Renal cortical epithelial cell (primary cell): ENCODE data around the gene STX8. TPM values are rescaled to one million over a fixed set of nuclear protein-coding genes. Genes with fewer than 3 reads are reported as not detected.

Source experiments
- DNase-seq: peaks from one replicate; pipeline ENCODE4 v3.0.0-alpha.2; 2011; ENCODE audit warnings: low read depth
- total RNA-seq: library from RNA; depleted of rRNA; stranded (reverse); fragments of >200 nt; gene quantifications from 2 replicates; pipeline ENCODE4 v1.2.3, GENCODE V29; 2014

The STX8 gene
- total RNA-seq, 1 donor from 2014 or later, result 76.6 TPM

- no peak for DNase-seq
Measured at GRCh38 chr17:9209347-9209746, 366.3 kb downstream of the STX8 start.

GRCh38 chr17:9208381-9209105 lies 367.1 kb downstream of the STX8 start:
- DNase-seq, result no peak

GRCh38 chr17:9206741-9207332 lies 368.8 kb downstream of the STX8 start:
- DNase-seq, result no peak

DNA sequence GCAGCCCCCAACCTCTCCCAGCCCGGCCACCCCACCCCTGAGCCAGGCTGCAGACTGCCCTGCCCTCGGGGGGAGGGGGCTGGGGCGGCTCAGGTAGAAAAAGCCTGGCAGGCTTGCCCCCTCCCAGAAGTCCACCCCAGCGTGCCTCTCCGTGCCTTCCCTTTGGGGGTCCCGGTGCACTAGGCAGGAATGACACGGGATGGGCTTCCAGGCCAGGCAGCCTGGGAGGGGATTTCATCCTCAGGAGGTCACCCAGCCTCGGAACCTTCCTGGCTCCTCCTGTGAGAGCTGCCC lies 369.3 kb downstream of the STX8 start:
- DNase-seq, result no peak

DNA sequence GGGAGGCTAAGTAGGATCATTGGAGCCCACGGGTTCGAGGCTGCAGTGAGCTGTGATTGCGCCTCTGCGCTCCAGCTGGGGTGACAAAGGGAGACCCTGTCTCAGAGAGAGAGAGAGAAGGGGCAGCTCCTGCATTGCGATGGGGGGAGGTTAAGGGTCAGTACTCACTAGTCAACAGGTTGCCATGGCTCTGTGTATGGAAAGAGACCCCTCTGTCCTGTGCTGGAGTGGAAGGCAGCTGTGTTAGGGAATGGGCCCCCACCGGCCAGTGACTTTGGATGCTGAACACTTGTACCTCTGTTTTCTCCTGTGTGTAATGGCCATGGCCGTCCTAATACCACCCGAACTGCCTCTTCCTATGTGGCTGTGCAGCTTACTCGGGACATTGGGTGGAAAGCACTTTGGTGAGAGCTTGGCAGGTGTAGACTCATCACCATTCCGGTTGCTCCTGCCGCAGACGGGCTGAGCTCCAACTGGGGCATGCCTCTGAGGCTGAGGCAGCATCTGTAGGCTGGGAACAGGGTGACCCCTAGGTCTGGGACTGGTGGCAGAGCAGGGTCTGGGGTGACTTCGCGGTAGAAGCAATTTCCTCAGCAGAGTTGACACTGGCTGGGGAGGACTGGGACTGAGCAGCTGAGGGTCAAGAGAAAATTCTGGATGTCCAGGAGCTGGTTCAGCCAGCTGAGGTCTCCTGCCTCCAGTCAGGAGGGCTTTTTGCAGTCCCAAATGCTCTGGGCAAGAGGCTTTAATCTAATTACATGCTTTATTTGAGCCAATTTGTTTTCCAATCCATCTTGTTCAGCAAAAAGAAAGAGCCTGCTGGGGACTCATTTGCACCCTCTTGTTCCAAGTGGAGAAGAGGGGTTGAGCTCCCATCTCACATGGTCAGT lies 369.9 kb downstream of the STX8 start:
- no peak for DNase-seq

DNA sequence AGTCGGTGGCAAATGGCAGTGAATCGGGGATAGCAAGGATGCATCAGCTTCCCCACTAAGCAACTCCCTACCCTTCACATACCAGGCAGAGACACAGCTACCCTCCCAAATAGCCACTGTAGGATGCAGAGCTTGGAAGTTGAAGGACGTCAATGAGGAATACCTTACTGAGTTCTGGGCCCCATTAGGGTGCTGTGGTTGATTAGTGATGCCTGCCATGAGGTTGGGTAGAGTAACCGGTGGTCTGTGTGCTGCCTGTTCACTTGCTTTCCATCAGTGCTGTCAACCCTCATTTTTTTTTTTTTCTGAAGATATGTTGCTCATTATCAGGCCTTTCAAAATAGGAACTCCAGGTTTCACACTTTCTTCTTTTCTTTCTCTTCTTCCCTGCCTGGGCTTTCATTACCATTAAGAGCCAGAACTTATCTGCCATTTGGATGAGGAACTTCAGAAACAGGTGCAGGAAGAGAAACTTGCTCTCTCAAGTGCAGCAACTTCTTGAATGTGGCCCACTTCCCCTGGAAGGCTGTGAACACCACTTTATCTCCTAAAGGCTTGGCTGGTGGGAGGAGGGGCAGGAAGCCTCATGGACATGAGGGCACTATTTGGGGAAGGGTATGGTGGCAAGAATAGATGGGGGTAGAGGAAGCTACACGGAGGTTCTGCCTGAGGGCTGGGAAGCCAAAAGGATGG lies 370.8 kb downstream of the STX8 start:
- no peak for DNase-seq

DNA sequence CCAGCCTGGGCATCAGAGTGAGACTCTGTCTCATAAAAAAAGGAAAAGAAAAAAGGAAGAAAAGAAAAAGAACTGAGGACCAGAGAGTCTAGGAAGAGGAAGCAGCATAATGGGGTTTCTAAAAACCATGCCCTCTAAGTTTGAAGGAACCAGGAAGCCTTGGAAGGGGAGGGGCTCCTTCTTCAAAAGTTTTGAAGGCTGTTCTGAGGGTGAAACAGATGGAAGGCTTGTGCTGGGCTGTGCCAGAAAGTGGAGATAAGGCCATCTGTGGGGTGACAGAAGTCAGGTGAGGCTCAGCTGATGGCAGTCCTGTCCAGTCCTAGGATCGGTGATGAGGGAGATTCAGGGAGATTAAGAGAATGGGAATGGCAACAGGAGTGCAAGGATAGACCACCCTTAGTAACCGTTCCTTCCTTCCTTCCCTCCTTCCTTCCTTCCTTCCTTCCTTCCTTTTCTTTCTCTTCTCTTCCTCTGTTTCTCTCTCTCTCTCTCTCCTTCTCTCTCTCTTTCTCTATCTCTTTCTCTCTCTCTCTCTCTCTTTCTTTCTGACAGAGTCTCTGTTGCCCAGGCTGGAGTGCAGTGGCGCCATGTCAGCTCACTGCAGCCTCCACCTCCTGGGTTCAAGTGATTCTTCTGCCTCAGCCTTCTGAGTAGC lies 371.7 kb downstream of the STX8 start:
- no peak for DNase-seq

- no peak for DNase-seq
Measured at GRCh38 chr17:9202532-9202931, 373.1 kb downstream of the STX8 start.

- no peak for DNase-seq
Measured at GRCh38 chr17:9200699-9201359, 374.8 kb downstream of the STX8 start.

Other genes with a start within 250 kb of the STX8 start
- 1.3 TPM in 1 of 2 replicates, not detected in the other for gene CFAP52, start 822 bp upstream of the STX8 start, total RNA-seq
- gene USP43, start 69.7 kb upstream of the STX8 start, total RNA-seq, result 10.3 and 14.1 TPM in 2 replicates
- gene DHRS7C, start 215.8 kb upstream of the STX8 start, total RNA-seq, result not detected in 2 replicates
- not detected in 2 replicates for gene GSG1L2, start 246.3 kb upstream of the STX8 start, total RNA-seq